ENCODE results near the gene CENPX.

Gene CENPX

DNA sequence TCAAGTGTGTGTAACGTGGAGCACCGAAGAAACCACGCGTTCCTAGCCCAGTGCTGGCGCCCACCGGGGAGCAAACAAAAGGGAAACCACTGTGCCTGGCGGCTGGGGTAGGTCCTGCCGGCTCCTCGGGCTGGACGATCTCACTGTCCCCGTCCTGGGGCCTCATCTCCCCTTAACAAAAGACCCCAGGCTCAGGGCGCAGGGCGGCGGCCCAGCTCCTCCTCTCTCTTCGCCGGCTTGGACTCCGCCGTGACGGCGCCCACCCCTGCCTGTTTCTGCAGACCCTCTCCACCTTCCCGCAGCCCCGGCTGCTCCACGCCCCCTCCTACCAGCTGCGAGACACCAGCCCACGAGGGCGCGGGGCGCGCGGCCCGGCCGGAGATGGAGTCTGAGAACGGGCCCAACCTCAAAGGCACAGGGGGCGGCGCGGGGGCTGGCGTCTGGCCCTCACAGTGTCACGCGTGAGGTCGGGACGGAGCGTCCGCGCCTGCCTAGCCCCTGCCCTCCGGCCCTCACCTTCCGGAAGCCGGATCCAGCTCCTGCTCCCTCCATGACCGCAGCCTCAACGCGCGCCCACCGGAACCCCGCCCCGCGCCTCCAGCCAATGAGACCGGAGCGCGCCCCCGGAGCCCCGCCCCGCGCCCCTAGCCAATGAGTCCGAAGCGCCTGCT, at the start of gene CENPX:
CENPX (minus strand) TSS at position 569 of the 671 bp plus-strand sequence; CDS start at position 552, 17 bp downstream.
- intact Hi-C loops (cut with DNase I; ENCODE audit: low total_unique reads): no loop called here
- Histone ChIP-seq H3K36me3 (peaks cover 0 to 18% (median 11%) of the 10 kb centered on the region in 3 donors), H3K4me1 (peaks cover 0 to 33% (median 25%) of the 10 kb centered on the region in 4 donors), H3K4me3 (peak within 1 kb of the TSS; percentile 65 to 91), H3K27ac (peak within 1 kb of the TSS; percentile 61 to 72), H3K27me3 (peaks cover 0 to 5% of the 10 kb centered on the region in 2 donors), H3K9me3 (no peaks in the 10 kb centered on the region)
- DNase-seq: no peak
- TF ChIP-seq, protein P1, sequence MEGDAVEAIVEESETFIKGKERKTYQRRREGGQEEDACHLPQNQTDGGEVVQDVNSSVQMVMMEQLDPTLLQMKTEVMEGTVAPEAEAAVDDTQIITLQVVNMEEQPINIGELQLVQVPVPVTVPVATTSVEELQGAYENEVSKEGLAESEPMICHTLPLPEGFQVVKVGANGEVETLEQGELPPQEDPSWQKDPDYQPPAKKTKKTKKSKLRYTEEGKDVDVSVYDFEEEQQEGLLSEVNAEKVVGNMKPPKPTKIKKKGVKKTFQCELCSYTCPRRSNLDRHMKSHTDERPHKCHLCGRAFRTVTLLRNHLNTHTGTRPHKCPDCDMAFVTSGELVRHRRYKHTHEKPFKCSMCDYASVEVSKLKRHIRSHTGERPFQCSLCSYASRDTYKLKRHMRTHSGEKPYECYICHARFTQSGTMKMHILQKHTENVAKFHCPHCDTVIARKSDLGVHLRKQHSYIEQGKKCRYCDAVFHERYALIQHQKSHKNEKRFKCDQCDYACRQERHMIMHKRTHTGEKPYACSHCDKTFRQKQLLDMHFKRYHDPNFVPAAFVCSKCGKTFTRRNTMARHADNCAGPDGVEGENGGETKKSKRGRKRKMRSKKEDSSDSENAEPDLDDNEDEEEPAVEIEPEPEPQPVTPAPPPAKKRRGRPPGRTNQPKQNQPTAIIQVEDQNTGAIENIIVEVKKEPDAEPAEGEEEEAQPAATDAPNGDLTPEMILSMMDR (IDR thresholded peaks at IDR 0.05): no peak

DNA sequence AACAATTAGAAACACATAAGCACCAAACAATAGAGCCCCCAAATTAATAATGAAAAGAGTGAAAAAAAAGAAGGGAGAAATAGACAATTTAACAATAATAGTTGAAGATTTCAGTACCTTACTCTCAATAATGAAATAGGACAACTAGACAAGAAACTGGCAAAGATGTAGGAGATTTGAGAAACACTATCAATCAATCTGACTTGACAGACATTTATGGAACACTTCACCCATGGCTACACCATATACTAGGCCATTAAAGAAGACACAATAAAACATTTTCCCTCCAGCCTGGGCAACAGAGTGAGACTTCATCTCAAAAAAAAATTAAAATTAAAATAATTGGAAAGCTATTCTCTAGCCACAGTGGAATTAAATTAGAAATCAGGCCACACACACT, 47.9 kb upstream of the CENPX start:
- Histone ChIP-seq H3K36me3 (no peaks in the 10 kb centered on the region), H3K4me1 (peaks cover 0 to 8% (median 3%) of the 10 kb centered on the region in 4 donors), H3K9me3 (no peaks in the 10 kb centered on the region), H3K27ac (no peak overlapping the region), H3K27me3 (no peaks in the 10 kb centered on the region), H3K4me3 (no peak overlapping the region)
- intact Hi-C loops (cut with DNase I; ENCODE audit: low total_unique reads): no loop called here
- DNase-seq: no peak
- TF ChIP-seq, protein P1 (IDR thresholded peaks at IDR 0.05): no peak

DNA sequence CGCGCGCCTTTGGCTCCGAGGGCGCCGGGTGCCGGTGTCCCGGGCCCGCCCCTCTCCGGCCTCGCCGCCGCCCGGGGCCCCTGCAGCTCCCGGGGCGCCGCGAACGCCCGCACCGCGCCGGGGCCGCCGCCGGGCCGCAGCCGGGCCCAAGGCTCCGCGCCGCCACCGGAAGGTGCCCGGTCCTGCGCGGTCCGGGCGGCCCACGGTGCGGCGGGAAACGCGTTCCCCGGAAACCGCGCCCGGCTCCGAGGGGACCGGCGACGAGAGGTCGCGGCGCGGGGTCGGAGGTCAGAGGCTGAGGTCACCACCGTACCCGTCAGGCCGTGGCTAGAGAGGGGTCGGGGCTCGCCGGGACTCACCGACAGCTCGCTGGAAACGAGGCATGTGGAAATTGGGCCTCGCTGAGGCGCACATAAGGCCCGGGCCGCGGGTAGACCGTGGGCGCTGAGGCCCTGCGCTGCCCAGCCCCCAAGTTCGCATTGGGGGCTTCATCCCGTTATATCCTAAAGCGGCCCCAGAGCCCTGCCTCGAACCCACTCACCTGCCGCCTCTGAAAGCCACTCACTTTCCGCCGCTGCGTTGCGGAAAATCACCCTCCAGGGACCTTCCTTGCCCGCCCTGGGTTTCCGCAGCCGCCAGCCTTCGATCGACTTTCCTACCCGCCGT, 43.1 kb upstream of the CENPX start, which contains the start of gene DUS1L:
DUS1L (minus strand) TSS at position 167 of the 666 bp plus-strand sequence. CDS start 745 bp downstream, outside the sequence.
- H3K4me1 ChIP-seq: peaks cover 0 to 26% (median 19%) of the 10 kb centered on the region in 4 donors
- no peaks in the 10 kb centered on the region for H3K9me3 ChIP-seq
- TF ChIP-seq, protein P1 (IDR thresholded peaks at IDR 0.05): peak in 1 of 2 experiments; percentile 9
- no peaks in the 10 kb centered on the region for H3K27me3 ChIP-seq
- intact Hi-C loops (cut with DNase I; ENCODE audit: low total_unique reads): no loop called here
- DNase-seq: no peak
- H3K36me3 ChIP-seq: peaks cover 12 to 34% (median 30%) of the 10 kb centered on the region in 3 donors
- H3K4me3 ChIP-seq: peak within 1 kb of the TSS; percentile 72 to 97
- peak within 1 kb of the TSS; percentile 82 to 86 for H3K27ac ChIP-seq

DNA sequence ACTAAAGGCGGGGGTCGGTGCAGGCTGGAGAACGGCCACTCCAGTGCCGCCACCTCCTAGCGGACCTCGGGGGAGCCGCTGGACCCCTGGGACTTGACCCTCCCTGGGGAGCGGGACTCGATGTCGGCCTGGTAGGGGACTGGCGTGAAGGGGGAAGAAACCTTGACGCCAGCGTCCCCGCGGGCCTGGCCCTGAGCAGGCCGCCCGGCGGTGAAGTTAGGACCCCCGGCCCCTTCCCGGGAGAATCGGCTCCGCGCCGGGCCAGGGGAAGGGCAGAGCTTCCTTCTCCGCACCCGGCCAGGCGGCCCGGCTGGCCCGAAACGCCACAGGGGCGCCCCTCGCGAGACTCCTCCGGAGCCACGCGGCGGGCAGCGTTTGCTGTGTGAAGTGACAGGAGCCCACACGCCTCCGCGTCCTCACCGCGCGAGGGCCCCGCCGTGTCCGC, 42.5 kb upstream of the CENPX start:
- no peak for DNase-seq
- Histone ChIP-seq H3K4me3 (peak overlapping the region; percentile 72 to 97), H3K27ac (peak overlapping the region; percentile 82 to 86), H3K4me1 (peaks cover 0 to 26% (median 19%) of the 10 kb centered on the region in 4 donors), H3K36me3 (peaks cover 16 to 39% (median 35%) of the 10 kb centered on the region in 3 donors), H3K27me3 (no peaks in the 10 kb centered on the region), H3K9me3 (no peaks in the 10 kb centered on the region)
- intact Hi-C loops (cut with DNase I; ENCODE audit: low total_unique reads): no loop called here
- TF ChIP-seq, protein P1 (IDR thresholded peaks at IDR 0.05): no peak

DNA sequence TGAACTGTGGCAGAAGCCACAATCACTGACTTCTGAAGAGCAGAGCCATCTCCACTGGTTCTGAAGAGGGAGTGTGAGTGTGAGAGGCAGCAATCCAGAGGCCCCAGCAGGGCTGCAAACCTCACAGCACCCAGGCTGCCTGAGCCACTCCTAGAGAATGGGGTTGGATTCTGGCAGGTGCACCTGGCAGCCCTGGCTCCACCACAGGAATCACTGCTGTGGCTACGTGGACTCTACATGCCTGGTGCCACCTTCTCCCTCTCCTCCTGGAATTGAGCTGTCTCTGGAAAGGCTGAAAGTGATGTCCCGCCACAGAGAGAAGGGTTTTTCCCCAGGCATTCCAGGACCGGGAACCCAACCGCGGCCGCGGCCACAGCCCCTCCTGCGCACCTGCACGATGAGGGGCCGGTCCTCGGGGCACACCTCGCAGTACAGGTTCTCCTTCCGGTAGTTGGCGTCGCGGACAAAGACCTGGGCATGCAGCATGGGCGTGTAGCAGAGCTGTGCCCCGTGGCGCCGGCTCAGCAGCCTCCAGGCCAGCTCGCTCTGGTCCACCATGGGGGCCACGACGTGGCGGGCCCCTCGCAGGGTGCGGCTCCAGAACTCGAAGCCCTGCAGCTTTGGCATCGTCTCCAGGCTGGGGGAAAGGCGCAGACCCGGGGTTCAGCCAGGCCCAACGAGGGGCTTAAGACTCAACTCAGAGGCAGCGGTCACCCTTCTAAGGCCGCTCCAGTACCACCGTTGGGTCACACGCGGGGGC, 41.9 kb upstream of the CENPX start:
- intact Hi-C loops (cut with DNase I; ENCODE audit: low total_unique reads): no loop called here
- H3K36me3 ChIP-seq: peaks cover 16 to 45% (median 40%) of the 10 kb centered on the region in 3 donors
- peaks cover 0 to 26% (median 19%) of the 10 kb centered on the region in 4 donors for H3K4me1 ChIP-seq
- H3K27ac ChIP-seq: peak overlapping the region; percentile 82 to 86
- peak overlapping the region; percentile 72 to 97 for H3K4me3 ChIP-seq
- DNase-seq: no peak
- no peaks in the 10 kb centered on the region for H3K27me3 ChIP-seq
- H3K9me3 ChIP-seq: no peaks in the 10 kb centered on the region
- TF ChIP-seq, protein P1 (IDR thresholded peaks at IDR 0.05): no peak

All from tibial artery (tissue), 4 donors.